Fibroblast of mammary gland (primary cell): Measurements from ENCODE around the gene LIPE.

ENCODE experiments used
- DNase-seq: peaks from one replicate; pipeline ENCODE4 v3.0.0-alpha.2; 2010; ENCODE audit warnings: low read depth
- H3K4me3 ChIP-seq: 2 replicates; pipeline ENCODE4 v1.5.1; 2011; ENCODE audit warnings: low read depth, mild to moderate bottlenecking, low read length, moderate library complexity; ENCODE audit not compliant: control insufficient read depth
- CTCF ChIP-seq: conservative IDR thresholded peaks from 2 replicates; pipeline ENCODE4 v1.5.1; 2011; ENCODE audit warnings: low read depth, low read length, inconsistent platforms; ENCODE audit not compliant: control insufficient read depth, insufficient read depth

The LIPE gene

DNA sequence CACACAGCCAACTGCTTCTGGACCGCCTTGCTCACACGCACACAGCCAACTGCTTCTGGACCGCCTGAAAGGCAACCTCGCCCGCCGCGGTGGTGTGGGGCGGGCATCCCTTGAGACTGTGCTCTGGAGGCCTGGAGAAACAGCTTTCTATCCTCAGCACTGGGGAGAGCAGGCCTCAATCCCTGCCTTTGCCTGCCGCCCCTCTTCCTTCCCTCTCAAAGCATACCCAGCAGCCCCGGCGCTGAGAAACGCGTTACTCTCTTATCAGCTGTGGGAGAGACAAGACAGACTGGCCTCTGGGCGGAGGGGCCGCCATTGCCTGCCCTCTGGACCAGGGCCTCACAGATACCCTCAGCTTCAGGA is 2.9 kb downstream of the LIPE start:
- no peak for DNase-seq
- H3K4me3 ChIP-seq = no peak overlapping the region
- no peak for TF ChIP-seq CTCF

DNA sequence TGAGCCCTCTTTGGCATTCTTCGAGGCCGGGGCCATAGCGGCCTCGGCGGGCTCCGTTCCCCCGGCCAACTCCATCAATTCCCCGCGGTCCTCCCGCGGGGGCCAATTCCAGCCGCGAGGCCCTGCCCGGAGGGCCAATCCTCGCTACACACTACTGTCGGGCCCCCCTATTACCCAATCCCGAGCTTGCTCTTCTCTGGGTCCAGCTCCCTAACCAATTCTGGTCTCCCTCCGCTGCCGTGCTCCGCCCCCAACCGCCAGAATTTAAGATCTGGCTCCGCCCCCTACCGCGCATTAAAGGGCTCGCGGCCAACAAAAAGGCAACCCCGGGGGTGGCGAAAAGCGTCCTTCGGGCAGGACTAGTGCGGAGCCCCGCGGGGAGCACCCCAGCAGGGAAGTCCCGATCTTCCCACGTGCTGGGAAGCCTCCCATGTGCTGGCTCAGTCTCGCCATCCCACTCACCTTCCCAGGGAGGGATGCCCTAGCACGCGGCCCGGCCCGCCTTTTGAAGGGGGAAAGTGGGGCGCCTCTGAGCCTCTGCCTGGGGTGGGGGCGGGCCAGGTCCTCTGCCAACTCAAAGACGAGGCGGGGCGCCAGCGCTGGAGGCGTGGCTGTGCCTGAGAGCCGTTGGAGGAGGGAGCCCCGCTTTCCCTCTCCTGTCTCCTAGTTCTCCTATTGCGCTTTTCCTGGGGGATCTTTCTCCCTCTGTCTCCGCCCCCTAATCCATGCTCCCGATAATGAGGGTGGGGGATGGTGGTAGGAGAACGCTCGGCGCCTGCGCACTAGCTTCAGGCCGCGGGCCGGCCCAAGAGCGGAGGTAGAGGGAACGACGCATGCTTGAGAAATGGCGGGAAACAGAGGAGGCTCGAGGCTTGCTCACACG is 3.5 kb downstream of the LIPE start:
- TF ChIP-seq CTCF = no peak
- peak; percentile 88 for DNase-seq
- peak overlapping the region; percentile 62 for H3K4me3 ChIP-seq

GRCh38 chr19:42422901-42423461 is 4.2 kb downstream of the LIPE start:
- TF ChIP-seq CTCF = no peak
- H3K4me3 ChIP-seq = peak overlapping the region; percentile 62
- no peak for DNase-seq

- no peak for TF ChIP-seq CTCF
Measured at GRCh38 chr19:42422092-42422900, 4.9 kb downstream of the LIPE start.

DNA sequence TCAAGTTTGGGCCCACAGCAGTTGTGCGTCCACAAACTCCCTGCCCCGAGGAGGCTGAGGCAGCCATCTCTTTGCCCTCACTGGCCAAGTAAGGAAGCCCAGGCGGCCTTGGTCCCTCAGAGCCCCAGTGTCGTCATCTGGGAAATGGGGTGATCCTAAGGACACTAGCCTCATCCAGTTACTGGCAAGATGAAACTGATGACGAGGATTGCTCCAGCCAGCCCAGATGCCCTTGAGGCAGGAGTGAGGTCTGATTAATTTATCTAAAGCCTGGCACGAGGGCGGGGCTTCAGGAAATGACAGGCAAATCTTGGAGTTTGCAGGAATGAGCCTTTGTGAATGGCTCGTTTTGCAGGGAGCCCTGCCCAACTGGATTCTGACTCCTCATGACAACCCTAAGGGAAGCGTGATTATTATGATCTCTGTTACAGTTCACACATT is 5.6 kb downstream of the LIPE start:
- TF ChIP-seq CTCF = no peak
- no peak for DNase-seq
- H3K4me3 ChIP-seq = no peak overlapping the region

More at GRCh38 chr19:42422092-42422900, 4.9 kb downstream of the LIPE start:
- DNase-seq = no peak
- H3K4me3 ChIP-seq = peak overlapping the region; percentile 62

DNA sequence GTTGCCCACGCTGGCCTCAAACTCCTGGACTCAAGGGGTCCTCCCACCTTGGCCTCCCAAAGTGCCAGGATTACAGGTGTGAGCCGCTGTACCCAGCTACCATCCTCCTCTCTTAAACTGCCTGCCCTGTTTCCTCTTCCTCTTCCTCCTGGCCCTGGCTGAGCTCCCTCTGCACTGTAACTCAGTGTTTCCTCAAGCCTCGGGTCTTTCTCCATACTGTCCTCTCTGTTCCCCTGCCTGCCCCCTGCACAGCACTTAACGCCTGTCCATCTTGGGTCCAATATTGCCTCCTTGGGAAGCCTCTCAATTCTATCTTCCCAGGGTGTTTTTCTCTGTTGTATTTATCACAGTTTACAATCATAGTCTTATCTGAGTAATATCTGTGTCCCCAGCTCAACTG is 6.1 kb downstream of the LIPE start:
- no peak overlapping the region for H3K4me3 ChIP-seq
- no peak for DNase-seq
- no peak for TF ChIP-seq CTCF
